TTC549 (cell line): ENCODE data around the gene RNU1-4.
"Not testable (repeated sequence)": the region's sequence is repeated elsewhere in the genome, so short reads cannot be mapped to it uniquely, and the experiment has no call there.

Experiments used
- FAIRE-seq: peaks from 2 replicates; lab custom pipeline; 2012; peaks lifted over from hg19 to GRCh38; lab: Jason Lieb, UNC

The RNU1-4 gene

GRCh38 chr1:16732254-16732896, 7.9 kb upstream of the RNU1-4 start:
- not testable (repeated sequence) for FAIRE-seq

- not testable (repeated sequence) for FAIRE-seq
These were observed 914 bp downstream of the RNU1-4 start for GRCh38 chr1:16741230-16741629.

- FAIRE-seq: not testable (repeated sequence)
These were observed 7.3 kb downstream of the RNU1-4 start for GRCh38 chr1:16747660-16748059.

GRCh38 chr1:16748710-16749109, 8.4 kb downstream of the RNU1-4 start:
- FAIRE-seq: not testable (repeated sequence)

GRCh38 chr1:16749910-16750888, 9.9 kb downstream of the RNU1-4 start:
- FAIRE-seq: not testable (repeated sequence)

GRCh38 chr1:16752770-16753169, 12.5 kb downstream of the RNU1-4 start:
- not testable (repeated sequence) for FAIRE-seq

GRCh38 chr1:16755385-16755784, 15.1 kb downstream of the RNU1-4 start:
- not testable (repeated sequence) for FAIRE-seq

GRCh38 chr1:16755932-16756331, 15.6 kb downstream of the RNU1-4 start:
- not testable (repeated sequence) for FAIRE-seq

GRCh38 chr1:16757574-16757973, 17.3 kb downstream of the RNU1-4 start:
- FAIRE-seq: not testable (repeated sequence)

GRCh38 chr1:16758060-16758459, 17.7 kb downstream of the RNU1-4 start:
- not testable (repeated sequence) for FAIRE-seq

GRCh38 chr1:16759041-16759493, 18.8 kb downstream of the RNU1-4 start:
- not testable (repeated sequence) for FAIRE-seq

GRCh38 chr1:16759650-16760455, 19.5 kb downstream of the RNU1-4 start:
- not testable (repeated sequence) for FAIRE-seq

- FAIRE-seq: not testable (repeated sequence)
These were observed 20.1 kb downstream of the RNU1-4 start for GRCh38 chr1:16760456-16760765.

GRCh38 chr1:16760801-16761200, 20.5 kb downstream of the RNU1-4 start:
- not testable (repeated sequence) for FAIRE-seq

GRCh38 chr1:16764248-16764819, 24.0 kb downstream of the RNU1-4 start:
- not testable (repeated sequence) for FAIRE-seq

GRCh38 chr1:16764820-16765655, 24.7 kb downstream of the RNU1-4 start:
- not testable (repeated sequence) for FAIRE-seq

GRCh38 chr1:16765731-16766605, 25.7 kb downstream of the RNU1-4 start:
- not testable (repeated sequence) for FAIRE-seq

- FAIRE-seq: not testable (repeated sequence)
These were observed 26.5 kb downstream of the RNU1-4 start for GRCh38 chr1:16766689-16767256.

GRCh38 chr1:16770139-16770759, 29.9 kb downstream of the RNU1-4 start:
- not testable (repeated sequence) for FAIRE-seq
